ENCODE measurements around the gene BTBD9.

The BTBD9 gene

GRCh38 chr6:38467566-38467965 lies 172.2 kb downstream of the BTBD9 start:
- Mint-ChIP-seq H3K9me3 (peaks cover 4% of the 10 kb centered on the region), H3K36me3 (ENCODE audit: low read depth) (no peaks in the 10 kb centered on the region), H3K4me3 (no peak overlapping the region), H3K27ac (no peak overlapping the region), H3K27me3 (ENCODE audit: low read depth) (no peaks in the 10 kb centered on the region), H3K4me1 (ENCODE audit: low read depth) (no peaks in the 10 kb centered on the region)

- no peaks in the 10 kb centered on the region for H3K4me1 Mint-ChIP-seq (ENCODE audit: low read depth)
- H3K36me3 Mint-ChIP-seq (ENCODE audit: low read depth), result no peaks in the 10 kb centered on the region
- H3K4me3 Mint-ChIP-seq, result no peak overlapping the region
- H3K27ac Mint-ChIP-seq, result no peak overlapping the region
- no peaks in the 10 kb centered on the region for H3K27me3 Mint-ChIP-seq (ENCODE audit: low read depth)
- H3K9me3 Mint-ChIP-seq, result peaks cover 4% of the 10 kb centered on the region
Observed at GRCh38 chr6:38460186-38460585, 179.5 kb downstream of the BTBD9 start.

GRCh38 chr6:38459291-38459690 lies 180.4 kb downstream of the BTBD9 start:
- Mint-ChIP-seq H3K27me3 (ENCODE audit: low read depth) (no peaks in the 10 kb centered on the region), H3K9me3 (peaks cover 4% of the 10 kb centered on the region), H3K4me3 (no peak overlapping the region), H3K27ac (no peak overlapping the region), H3K4me1 (ENCODE audit: low read depth) (no peaks in the 10 kb centered on the region), H3K36me3 (ENCODE audit: low read depth) (no peaks in the 10 kb centered on the region)

- Mint-ChIP-seq H3K9me3 (no peaks in the 10 kb centered on the region), H3K36me3 (ENCODE audit: low read depth) (peaks cover 1% of the 10 kb centered on the region), H3K27ac (no peak overlapping the region), H3K4me3 (no peak overlapping the region), H3K27me3 (ENCODE audit: low read depth) (no peaks in the 10 kb centered on the region), H3K4me1 (ENCODE audit: low read depth) (no peaks in the 10 kb centered on the region)
Observed at GRCh38 chr6:38453861-38454260, 185.9 kb downstream of the BTBD9 start.

GRCh38 chr6:38452816-38453660 lies 186.7 kb downstream of the BTBD9 start:
- H3K27me3 Mint-ChIP-seq (ENCODE audit: low read depth), result no peaks in the 10 kb centered on the region
- H3K4me3 Mint-ChIP-seq, result no peak overlapping the region
- peaks cover 2% of the 10 kb centered on the region for H3K36me3 Mint-ChIP-seq (ENCODE audit: low read depth)
- no peaks in the 10 kb centered on the region for H3K9me3 Mint-ChIP-seq
- no peak overlapping the region for H3K27ac Mint-ChIP-seq
- H3K4me1 Mint-ChIP-seq (ENCODE audit: low read depth), result no peaks in the 10 kb centered on the region

GRCh38 chr6:38450717-38451116 lies 189.0 kb downstream of the BTBD9 start:
- peaks cover 2% of the 10 kb centered on the region for H3K36me3 Mint-ChIP-seq (ENCODE audit: low read depth)
- H3K27ac Mint-ChIP-seq, result no peak overlapping the region
- H3K4me3 Mint-ChIP-seq, result no peak overlapping the region
- H3K27me3 Mint-ChIP-seq (ENCODE audit: low read depth), result no peaks in the 10 kb centered on the region
- no peaks in the 10 kb centered on the region for H3K9me3 Mint-ChIP-seq
- H3K4me1 Mint-ChIP-seq (ENCODE audit: low read depth), result no peaks in the 10 kb centered on the region

- Mint-ChIP-seq H3K27ac (no peak overlapping the region), H3K36me3 (ENCODE audit: low read depth) (peaks cover 2% of the 10 kb centered on the region), H3K9me3 (no peaks in the 10 kb centered on the region), H3K4me3 (no peak overlapping the region), H3K4me1 (ENCODE audit: low read depth) (peaks cover 9% of the 10 kb centered on the region), H3K27me3 (ENCODE audit: low read depth) (no peaks in the 10 kb centered on the region)
Observed at GRCh38 chr6:38445925-38446324, 193.8 kb downstream of the BTBD9 start.

- H3K4me1 Mint-ChIP-seq (ENCODE audit: low read depth), result peaks cover 9% of the 10 kb centered on the region
- no peaks in the 10 kb centered on the region for H3K27me3 Mint-ChIP-seq (ENCODE audit: low read depth)
- no peak overlapping the region for H3K27ac Mint-ChIP-seq
- H3K36me3 Mint-ChIP-seq (ENCODE audit: low read depth), result peaks cover 2% of the 10 kb centered on the region
- H3K4me3 Mint-ChIP-seq, result no peak overlapping the region
- no peaks in the 10 kb centered on the region for H3K9me3 Mint-ChIP-seq
Observed at GRCh38 chr6:38445336-38445735, 194.4 kb downstream of the BTBD9 start.

- peaks cover 9% of the 10 kb centered on the region for H3K4me1 Mint-ChIP-seq (ENCODE audit: low read depth)
- no peak overlapping the region for H3K27ac Mint-ChIP-seq
- no peaks in the 10 kb centered on the region for H3K36me3 Mint-ChIP-seq (ENCODE audit: low read depth)
- no peaks in the 10 kb centered on the region for H3K27me3 Mint-ChIP-seq (ENCODE audit: low read depth)
- no peaks in the 10 kb centered on the region for H3K9me3 Mint-ChIP-seq
- peak overlapping the region; percentile 13 for H3K4me3 Mint-ChIP-seq
Observed at GRCh38 chr6:38443352-38444144, 196.2 kb downstream of the BTBD9 start.

- H3K4me1 Mint-ChIP-seq (ENCODE audit: low read depth), result peaks cover 6% of the 10 kb centered on the region
Observed at GRCh38 chr6:38438097-38438496, 201.6 kb downstream of the BTBD9 start.

GRCh38 chr6:38436726-38437465 lies 202.8 kb downstream of the BTBD9 start:
- Mint-ChIP-seq H3K27ac (no peak overlapping the region), H3K9me3 (no peaks in the 10 kb centered on the region), H3K27me3 (ENCODE audit: low read depth) (no peaks in the 10 kb centered on the region), H3K36me3 (ENCODE audit: low read depth) (no peaks in the 10 kb centered on the region), H3K4me1 (ENCODE audit: low read depth) (peaks cover 6% of the 10 kb centered on the region), H3K4me3 (no peak overlapping the region)

More at GRCh38 chr6:38438097-38438496, 201.6 kb downstream of the BTBD9 start:
- Mint-ChIP-seq H3K27ac (no peak overlapping the region), H3K27me3 (ENCODE audit: low read depth) (no peaks in the 10 kb centered on the region), H3K9me3 (no peaks in the 10 kb centered on the region), H3K4me3 (no peak overlapping the region), H3K36me3 (ENCODE audit: low read depth) (no peaks in the 10 kb centered on the region)

GRCh38 chr6:38435330-38435729 lies 204.4 kb downstream of the BTBD9 start:
- Mint-ChIP-seq H3K4me3 (no peak overlapping the region), H3K9me3 (no peaks in the 10 kb centered on the region), H3K27me3 (ENCODE audit: low read depth) (no peaks in the 10 kb centered on the region), H3K36me3 (ENCODE audit: low read depth) (no peaks in the 10 kb centered on the region), H3K27ac (no peak overlapping the region), H3K4me1 (ENCODE audit: low read depth) (peaks cover 6% of the 10 kb centered on the region)

GRCh38 chr6:38434051-38434450 lies 205.7 kb downstream of the BTBD9 start:
- Mint-ChIP-seq H3K4me1 (ENCODE audit: low read depth) (peaks cover 6% of the 10 kb centered on the region), H3K4me3 (no peak overlapping the region), H3K9me3 (no peaks in the 10 kb centered on the region), H3K27ac (no peak overlapping the region), H3K27me3 (ENCODE audit: low read depth) (no peaks in the 10 kb centered on the region), H3K36me3 (ENCODE audit: low read depth) (no peaks in the 10 kb centered on the region)

GRCh38 chr6:38432479-38432878 lies 207.2 kb downstream of the BTBD9 start:
- no peaks in the 10 kb centered on the region for H3K36me3 Mint-ChIP-seq (ENCODE audit: low read depth)
- no peak overlapping the region for H3K27ac Mint-ChIP-seq
- H3K27me3 Mint-ChIP-seq (ENCODE audit: low read depth), result no peaks in the 10 kb centered on the region
- no peak overlapping the region for H3K4me3 Mint-ChIP-seq
- no peaks in the 10 kb centered on the region for H3K9me3 Mint-ChIP-seq
- peaks cover 6% of the 10 kb centered on the region for H3K4me1 Mint-ChIP-seq (ENCODE audit: low read depth)

All from T-helper 1 cell treated with Interleukin-12 subunit alpha and Interleukin-12 subunit beta and Interleukin-4 antibody, amounts not matched to agents 30 μg/mL and 1 μg/mL, for 36 hours (primary cell).